Omental fat pad (tissue), 4 donors: ENCODE data around the gene TNFAIP8. TPM values are rescaled to one million over a fixed set of nuclear protein-coding genes. Genes with fewer than 3 reads are reported as not detected.

ENCODE experiments used
- ATAC-seq: fragments of 150-250 bp; one replicate; pipeline ENCODE4 v1.9.1; 2016; ENCODE audit warnings: mild to moderate bottlenecking, moderate library complexity; ENCODE audit not compliant: low FRiP score
- DNase-seq: peaks from one replicate; pipeline ENCODE4 v3.0.0-alpha.2; 2019; ENCODE audit warnings: low spot score
- total RNA-seq, 4 donors: library from RNA; depleted of rRNA; stranded (reverse); fragments of >200 nt; gene quantifications; one replicate each; pipeline ENCODE4 v1.1.0, GENCODE V29; 2016
- TF ChIP-seq, protein P1 (sequence below), 3 donors: fragments of 450-650 bp; IDR thresholded peaks; one replicate each; pipeline ENCODE4 v1.5.1; 2016 to 2017; ENCODE audit warnings: antibody characterized with exemption in 3 of 3, mild to moderate bottlenecking in 3 of 3, moderate library complexity in 2 of 3

TNFAIP8 gene
- total RNA-seq, 4 donors from 2014 or later: 24.4 to 106 (median 75.0) TPM

DNA sequence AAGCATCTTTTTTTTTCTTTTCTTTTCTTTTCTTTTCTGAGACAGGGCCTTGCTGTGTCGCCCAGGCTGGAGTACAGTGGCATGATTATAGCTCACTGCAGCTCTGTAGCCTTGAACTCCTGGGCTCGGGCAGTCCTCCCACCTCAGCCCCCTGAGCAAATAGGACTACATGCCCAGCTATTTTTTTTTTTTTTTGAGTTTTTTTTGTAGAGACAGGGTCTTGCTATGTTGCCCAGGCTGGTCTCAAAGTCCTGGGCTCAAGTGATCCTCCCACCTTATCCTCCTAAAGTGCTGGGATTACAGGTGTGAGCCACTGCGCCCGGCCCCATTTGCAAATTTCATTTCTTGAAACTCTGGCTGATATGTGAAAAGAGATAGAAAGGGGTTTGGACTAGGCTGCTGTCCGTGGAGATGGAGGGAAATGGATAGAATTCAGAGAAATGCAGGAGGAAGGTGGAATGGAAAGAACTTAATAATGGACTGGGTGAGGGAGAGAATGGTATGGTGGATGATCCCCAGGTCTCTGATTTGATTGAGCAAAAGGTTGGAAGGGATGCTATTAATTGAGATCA, 32.9 kb downstream of the TNFAIP8 start:
- no peak for DNase-seq
- TF ChIP-seq, protein P1, sequence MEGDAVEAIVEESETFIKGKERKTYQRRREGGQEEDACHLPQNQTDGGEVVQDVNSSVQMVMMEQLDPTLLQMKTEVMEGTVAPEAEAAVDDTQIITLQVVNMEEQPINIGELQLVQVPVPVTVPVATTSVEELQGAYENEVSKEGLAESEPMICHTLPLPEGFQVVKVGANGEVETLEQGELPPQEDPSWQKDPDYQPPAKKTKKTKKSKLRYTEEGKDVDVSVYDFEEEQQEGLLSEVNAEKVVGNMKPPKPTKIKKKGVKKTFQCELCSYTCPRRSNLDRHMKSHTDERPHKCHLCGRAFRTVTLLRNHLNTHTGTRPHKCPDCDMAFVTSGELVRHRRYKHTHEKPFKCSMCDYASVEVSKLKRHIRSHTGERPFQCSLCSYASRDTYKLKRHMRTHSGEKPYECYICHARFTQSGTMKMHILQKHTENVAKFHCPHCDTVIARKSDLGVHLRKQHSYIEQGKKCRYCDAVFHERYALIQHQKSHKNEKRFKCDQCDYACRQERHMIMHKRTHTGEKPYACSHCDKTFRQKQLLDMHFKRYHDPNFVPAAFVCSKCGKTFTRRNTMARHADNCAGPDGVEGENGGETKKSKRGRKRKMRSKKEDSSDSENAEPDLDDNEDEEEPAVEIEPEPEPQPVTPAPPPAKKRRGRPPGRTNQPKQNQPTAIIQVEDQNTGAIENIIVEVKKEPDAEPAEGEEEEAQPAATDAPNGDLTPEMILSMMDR (IDR thresholded peaks at IDR 0.05): no peak

GRCh38 chr5:119389288-119390030, 33.6 kb downstream of the TNFAIP8 start:
- ATAC-seq (no peak), DNase-seq (no peak)
- TF ChIP-seq, protein P1 (IDR thresholded peaks at IDR 0.05): no peak

More for the DNA sequence above, 32.9 kb downstream of the TNFAIP8 start:
- ATAC-seq: no peak

GRCh38 chr5:119390404-119390803, 34.6 kb downstream of the TNFAIP8 start:
- TF ChIP-seq, protein P1 (IDR thresholded peaks at IDR 0.05): no peak
- no peak for DNase-seq
- ATAC-seq: no peak

GRCh38 chr5:119393201-119393691, 37.4 kb downstream of the TNFAIP8 start:
- peak; percentile 45 for ATAC-seq

GRCh38 chr5:119393746-119394145, 37.9 kb downstream of the TNFAIP8 start:
- no peak for DNase-seq
- ATAC-seq: peak; percentile 22
- TF ChIP-seq, protein P1 (IDR thresholded peaks at IDR 0.05): no peak

More at GRCh38 chr5:119393201-119393691, 37.4 kb downstream of the TNFAIP8 start:
- TF ChIP-seq, protein P1 (IDR thresholded peaks at IDR 0.05): no peak
- DNase-seq: no peak

DNA sequence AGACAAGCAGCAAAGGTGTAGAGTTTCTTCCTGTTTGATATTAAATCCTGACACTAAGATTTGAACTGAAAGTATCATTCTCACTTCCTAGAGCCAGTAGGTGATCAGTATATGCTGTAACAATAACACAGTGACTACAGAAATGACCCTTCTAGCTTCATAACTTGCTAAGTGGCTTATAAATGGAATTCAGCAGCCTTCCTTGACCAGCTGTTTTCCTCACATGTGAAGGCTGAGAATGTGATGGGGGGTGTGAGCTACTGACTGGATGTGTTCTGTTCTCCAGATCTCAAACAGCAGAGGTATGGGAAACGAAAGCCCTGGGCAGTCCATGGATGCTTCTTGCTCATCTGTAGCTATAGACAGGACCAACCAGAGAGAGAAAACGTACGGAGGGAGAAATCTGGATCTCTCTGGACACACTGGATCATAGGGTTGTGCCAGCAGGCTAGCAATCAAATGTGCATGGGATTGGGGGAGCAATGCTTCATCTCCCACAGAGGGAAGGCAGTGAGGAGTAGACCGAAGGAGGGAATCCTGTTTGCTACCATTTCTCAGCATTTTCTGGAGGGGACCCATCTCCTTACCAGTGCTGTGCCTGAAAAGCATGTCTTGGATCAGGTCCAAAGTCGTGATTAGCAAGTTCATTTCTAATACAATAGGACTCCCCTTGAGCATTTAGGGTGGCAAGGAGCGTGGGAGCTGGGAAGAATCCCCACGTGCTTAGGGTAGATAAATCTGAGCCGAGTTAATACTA, 39.4 kb downstream of the TNFAIP8 start:
- TF ChIP-seq, protein P1 (IDR thresholded peaks at IDR 0.05): no peak
- ATAC-seq (no peak), DNase-seq (no peak)
